Uterus (tissue), 4 donors: ENCODE data around the gene RLN3. TPM values are rescaled to one million over a fixed set of nuclear protein-coding genes. Genes with fewer than 3 reads are reported as not detected.

ENCODE experiments used
- DNase-seq, 2 donors: peaks; one replicate each; pipeline ENCODE4 v3.0.0-alpha.2; 2019 to 2020
- H3K27ac ChIP-seq, 2 donors: fragments of 200-600 bp; sonication (generic); 1 replicate in 1 of 2; 2 replicates in 1 of 2; pipeline ENCODE4 v1.5.1; 2016 to 2018
- H3K27me3 ChIP-seq, 2 donors: fragments of 200-600 bp; sonication (generic); one replicate each; pipeline ENCODE4 v1.5.1; 2018 to 2019; ENCODE audit warnings: control low read depth in 1 of 2
- H3K36me3 ChIP-seq, 2 donors: fragments of 200-600 bp; sonication (generic); one replicate each; pipeline ENCODE4 v1.5.1; 2019; ENCODE audit warnings: control low read depth in 1 of 2
- H3K4me1 ChIP-seq, 2 donors: fragments of 200-600 bp; sonication (generic); one replicate each; pipeline ENCODE4 v1.5.1; 2018 to 2019; ENCODE audit warnings: control low read depth in 1 of 2
- H3K4me3 ChIP-seq, 2 donors: fragments of 200-600 bp; sonication (generic); 1 replicate in 1 of 2; 2 replicates in 1 of 2; pipeline ENCODE4 v1.5.1; 2018 to 2019; ENCODE audit warnings: mild to moderate bottlenecking in 1 of 2
- H3K9me3 ChIP-seq, 2 donors: fragments of 200-600 bp; sonication (generic); one replicate each; pipeline ENCODE4 v1.5.1; 2019; ENCODE audit warnings: control low read depth in 1 of 2
- CTCF ChIP-seq, 4 experiments: fragments of 200-600 bp in 2 of 4; fragments of 450-650 bp in 2 of 4; sonication (generic) in 2 of 4; IDR thresholded peaks; one replicate each; pipeline ENCODE4 v1.5.1; 2016 to 2019; ENCODE audit warnings: antibody characterized with exemption in 4 of 4, mild to moderate bottlenecking in 2 of 4, moderate library complexity in 1 of 4
- POLR2A ChIP-seq, 2 donors: fragments of 450-650 bp; IDR thresholded peaks; one replicate each; pipeline ENCODE4 v1.6.1; 2016; ENCODE audit warnings: antibody characterized with exemption in 2 of 2, mild to moderate bottlenecking in 1 of 2, moderate library complexity in 1 of 2
- intact Hi-C: fragments of 100-400 bp; cut with DNase I; formaldehyde crosslinking; loops from one replicate; pipeline ENCODE4 v1.15.1; 2023; ENCODE audit warnings: low total_unique reads
- total RNA-seq, 4 donors: library from RNA; depleted of rRNA in 3 of 4; stranded (reverse); fragments of >200 nt in 3 of 4; gene quantifications; one replicate each; pipeline versions ENCODE4 v1.1.0 to v1.2.4, GENCODE V29; 2014 to 2023
- donor health status: DM: yes; HTN: yes; CAD: no.

Gene RLN3
- total RNA-seq, 4 donors from 2014 or later = not detected

- no peaks in the 10 kb centered on the region for H3K9me3 ChIP-seq
- intact Hi-C loops = loop anchor here (5.0 kb wide), 1 partner anchor 473 kb away; no protein-coding TSS in a partner anchor
- peaks cover 0 to 4% of the 10 kb centered on the region in 2 donors for H3K4me1 ChIP-seq
- H3K27ac ChIP-seq = no peak overlapping the region
- DNase-seq = no peak
- no peak overlapping the region for H3K4me3 ChIP-seq
- TF ChIP-seq POLR2A (IDR thresholded peaks at IDR 0.05) (no peak), CTCF (IDR thresholded peaks at IDR 0.05) (no peak)
- H3K27me3 ChIP-seq = no peaks in the 10 kb centered on the region
- H3K36me3 ChIP-seq = no peaks in the 10 kb centered on the region
Measured at GRCh38 chr19:14070268-14071050, 42.5 kb downstream of the RLN3 start.

- Histone ChIP-seq H3K36me3 (no peaks in the 10 kb centered on the region), H3K27me3 (no peaks in the 10 kb centered on the region), H3K4me3 (peak within 1 kb of the TSS; percentile 41 to 59), H3K4me1 (peaks cover 0 to 4% of the 10 kb centered on the region in 2 donors), H3K9me3 (no peaks in the 10 kb centered on the region), H3K27ac (peak within 1 kb of the TSS; percentile 83 to 89)
- DNase-seq = peak in 1 of 2 donors; percentile 35
- no peak for TF ChIP-seq POLR2A (IDR thresholded peaks at IDR 0.05)
- peak in 1 of 4 experiments; percentile 5 for TF ChIP-seq CTCF (IDR thresholded peaks at IDR 0.05)
- intact Hi-C loops = loop anchor here (2.0 to 5.0 kb wide), 2 partner anchors 188 to 475 kb away; no protein-coding TSS in a partner anchor
Measured at GRCh38 chr19:14072535-14073260, 44.8 kb downstream of the RLN3 start, which contains the start of gene MISP3. Gene MISP3 (plus strand): TSS chr19:14072786. CDS start chr19:14073310, 524 bp downstream.

GRCh38 chr19:14073261-14073924 lies 45.4 kb downstream of the RLN3 start:
- H3K9me3 ChIP-seq = no peaks in the 10 kb centered on the region
- peak in 3 of 4 experiments; percentile 64 to 97 (median 93) for TF ChIP-seq CTCF (IDR thresholded peaks at IDR 0.05)
- TF ChIP-seq POLR2A (IDR thresholded peaks at IDR 0.05) = peak in 1 of 2 donors; percentile 53
- H3K27me3 ChIP-seq = no peaks in the 10 kb centered on the region
- DNase-seq = peak; percentile 51 to 69
- H3K36me3 ChIP-seq = no peaks in the 10 kb centered on the region
- H3K4me1 ChIP-seq = peaks cover 0 to 4% of the 10 kb centered on the region in 2 donors
- peak overlapping the region; percentile 41 to 59 for H3K4me3 ChIP-seq
- intact Hi-C loops = loop anchor here (2.0 to 5.0 kb wide), 2 partner anchors 189 to 476 kb away; no protein-coding TSS in a partner anchor
- peak overlapping the region; percentile 83 to 89 for H3K27ac ChIP-seq

- intact Hi-C loops = loop anchor here (2.0 to 5.0 kb wide), 2 partner anchors 189 to 477 kb away; no protein-coding TSS in a partner anchor
- H3K4me1 ChIP-seq = peaks cover 0 to 4% of the 10 kb centered on the region in 2 donors
- no peaks in the 10 kb centered on the region for H3K27me3 ChIP-seq
- DNase-seq = peak in 1 of 2 donors; percentile 33
- H3K4me3 ChIP-seq = peak overlapping the region; percentile 41 to 59
- no peaks in the 10 kb centered on the region for H3K36me3 ChIP-seq
- H3K9me3 ChIP-seq = no peaks in the 10 kb centered on the region
- peak overlapping the region; percentile 83 to 89 for H3K27ac ChIP-seq
- TF ChIP-seq POLR2A (IDR thresholded peaks at IDR 0.05) (no peak), CTCF (IDR thresholded peaks at IDR 0.05) (no peak)
Measured at GRCh38 chr19:14073925-14074838, 46.2 kb downstream of the RLN3 start.
